CD14-positive monocyte (primary cell): ENCODE measurements around the gene PTPRE. TPM values are rescaled to one million over a fixed set of nuclear protein-coding genes. Genes with fewer than 3 reads are reported as not detected.
A peak's percentile ranks its signal among the peaks of the same experiment; 100 is the strongest.

Source experiments
- DNase-seq, 3 donors: peaks; one replicate each; pipeline ENCODE4 v3.0.0-alpha.2; 2011 to 2022
- H2AFZ ChIP-seq: 2 replicates; pipeline ENCODE4 v1.6.0; 2012; ENCODE audit warnings: mild to moderate bottlenecking, low read depth, low read length, inconsistent platforms; ENCODE audit not compliant: insufficient read depth, poor library complexity, severe bottlenecking
- H3K27ac ChIP-seq, 2 donors: 1 replicate in 1 of 2; 2 replicates in 1 of 2; pipeline ENCODE4 v1.5.1; 2012 to 2013; ENCODE audit warnings: low read length in 2 of 2, control low read depth in 1 of 2, inconsistent platforms in 1 of 2, low read depth in 1 of 2, mild to moderate bottlenecking in 1 of 2
- H3K27me3 ChIP-seq, 2 donors: one replicate each; pipeline versions ENCODE4 v1.6.0 to v1.6.1; 2011 to 2013; ENCODE audit warnings: low read length in 2 of 2; ENCODE audit not compliant: control insufficient read depth in 2 of 2, insufficient read depth in 2 of 2
- H3K36me3 ChIP-seq, 2 donors: replicated peaks in 1 of 2; 1 replicate in 1 of 2; 2 replicates in 1 of 2; pipeline versions ENCODE4 v1.5.1 to v1.6.1; 2012 to 2013; ENCODE audit warnings: low read length in 2 of 2, control low read depth in 1 of 2, inconsistent platforms in 1 of 2, mild to moderate bottlenecking in 1 of 2; ENCODE audit not compliant: insufficient read depth in 2 of 2, control insufficient read depth in 1 of 2
- H3K4me1 ChIP-seq, 2 donors: 1 replicate in 1 of 2; 2 replicates in 1 of 2; pipeline versions ENCODE4 v1.5.1 to v1.6.1; 2012 to 2013; ENCODE audit warnings: low read length in 2 of 2, control low read depth in 1 of 2, inconsistent platforms in 1 of 2, mild to moderate bottlenecking in 1 of 2, moderate library complexity in 1 of 2; ENCODE audit not compliant: insufficient read depth in 2 of 2, control insufficient read depth in 1 of 2
- H3K4me2 ChIP-seq: replicated peaks from 2 replicates; pipeline ENCODE3; 2012; ENCODE audit warnings: low read length, moderate library complexity, mild to moderate bottlenecking; ENCODE audit not compliant: poor library complexity, severe bottlenecking; ENCODE audit errors: extremely low read depth
- H3K4me3 ChIP-seq, 3 experiments: fragments of 200-600 bp in 1 of 3; sonication (generic) in 1 of 3; replicated peaks in 1 of 3; 1 replicate in 2 of 3; 2 replicates in 1 of 3; pipeline ENCODE4 v1.5.1; 2011 to 2013; ENCODE audit warnings: low read length in 3 of 3, mild to moderate bottlenecking in 3 of 3, control low read depth in 2 of 3, low read depth in 2 of 3, inconsistent platforms in 1 of 3, moderate library complexity in 1 of 3
- H3K79me2 ChIP-seq: 2 replicates; pipeline ENCODE4 v1.6.0; 2012; ENCODE audit warnings: mild to moderate bottlenecking, control low read depth, inconsistent platforms, low read length, moderate library complexity; ENCODE audit not compliant: insufficient read depth
- H3K9ac ChIP-seq: 2 replicates; pipeline ENCODE4 v1.6.0; 2017; ENCODE audit warnings: low read length, mild to moderate bottlenecking; ENCODE audit not compliant: insufficient read depth, poor library complexity, severe bottlenecking
- H3K9me3 ChIP-seq, 2 donors: replicated peaks in 1 of 2; 1 replicate in 1 of 2; 2 replicates in 1 of 2; pipeline versions ENCODE4 v1.5.1 to v1.6.1; 2012 to 2013; ENCODE audit warnings: low read length in 2 of 2, control low read depth in 1 of 2; ENCODE audit not compliant: control insufficient read depth in 1 of 2, insufficient read depth in 1 of 2
- H4K20me1 ChIP-seq: 2 replicates; pipeline ENCODE4 v1.6.0; 2012; ENCODE audit warnings: mild to moderate bottlenecking, low read length, control low read depth, moderate library complexity; ENCODE audit not compliant: insufficient read depth
- H3K27ac Mint-ChIP-seq, 7 donors: one replicate each; pipeline ENCODE4 v1.8.0; 2020; ENCODE audit warnings: mild to moderate bottlenecking in 7 of 7, mixed read lengths in 7 of 7, moderate library complexity in 6 of 7, inconsistent platforms in 2 of 7
- H3K27me3 Mint-ChIP-seq, 3 donors: one replicate each; pipeline ENCODE4 v1.8.0; 2021 to 2022; ENCODE audit warnings: low read depth in 3 of 3, mild to moderate bottlenecking in 3 of 3, mixed read lengths in 3 of 3, moderate library complexity in 3 of 3, inconsistent platforms in 1 of 3
- H3K36me3 Mint-ChIP-seq, 2 donors: one replicate each; pipeline ENCODE4 v1.8.0; 2020; ENCODE audit warnings: mixed read lengths in 2 of 2, inconsistent platforms in 1 of 2, mild to moderate bottlenecking in 1 of 2
- H3K4me1 Mint-ChIP-seq: one replicate; pipeline ENCODE4 v1.8.0; 2020; ENCODE audit warnings: mild to moderate bottlenecking, mixed read lengths
- H3K4me3 Mint-ChIP-seq, 2 donors: one replicate each; pipeline ENCODE4 v1.8.0; 2020; ENCODE audit warnings: mild to moderate bottlenecking in 2 of 2, mixed read lengths in 2 of 2, moderate library complexity in 1 of 2
- H3K9me3 Mint-ChIP-seq, 7 donors: one replicate each; pipeline ENCODE4 v1.8.0; 2020 to 2022; ENCODE audit warnings: mixed read lengths in 7 of 7, mild to moderate bottlenecking in 6 of 7, moderate library complexity in 6 of 7, inconsistent platforms in 2 of 7
- WGBS: methylation state at CpG from one replicate; pipeline ENCODE4 v1.1.5; 2013; ENCODE audit warnings: missing lambda C conversion rate; ENCODE audit not compliant: insufficient coverage; 5-methylcytosine and 5-hydroxymethylcytosine counted together
- intact Hi-C, 2 donors: fragments of 100-400 bp; cut with micrococcal nuclease; formaldehyde crosslinking; loops; one replicate each; pipeline versions ENCODE4 v1.15.0 to v1.15.1; 2023
- polyA plus RNA-seq, 3 donors: library from polyadenylated mRNA; depleted of rRNA in 1 of 3; unstranded in 2 of 3; stranded (reverse) in 1 of 3; fragments of 300-500 nt in 2 of 3; fragments of >200 nt in 1 of 3; fragmentation: Illumina TruSeq in 2 of 3; gene quantifications; 1 replicate in 2 of 3; 2 replicates in 1 of 3; pipeline ENCODE4 v1.2.3, GENCODE V29; 2012 to 2021
- TF ChIP-seq, protein P1 (sequence below): fragments of 200-600 bp; IDR thresholded peaks from one replicate; pipeline ENCODE4 v1.8.0; 2022; ENCODE audit warnings: antibody characterized with exemption, mild to moderate bottlenecking

The PTPRE gene
- polyA plus RNA-seq, 3 donors, result 95.2 to 271 (median 125) TPM

DNA sequence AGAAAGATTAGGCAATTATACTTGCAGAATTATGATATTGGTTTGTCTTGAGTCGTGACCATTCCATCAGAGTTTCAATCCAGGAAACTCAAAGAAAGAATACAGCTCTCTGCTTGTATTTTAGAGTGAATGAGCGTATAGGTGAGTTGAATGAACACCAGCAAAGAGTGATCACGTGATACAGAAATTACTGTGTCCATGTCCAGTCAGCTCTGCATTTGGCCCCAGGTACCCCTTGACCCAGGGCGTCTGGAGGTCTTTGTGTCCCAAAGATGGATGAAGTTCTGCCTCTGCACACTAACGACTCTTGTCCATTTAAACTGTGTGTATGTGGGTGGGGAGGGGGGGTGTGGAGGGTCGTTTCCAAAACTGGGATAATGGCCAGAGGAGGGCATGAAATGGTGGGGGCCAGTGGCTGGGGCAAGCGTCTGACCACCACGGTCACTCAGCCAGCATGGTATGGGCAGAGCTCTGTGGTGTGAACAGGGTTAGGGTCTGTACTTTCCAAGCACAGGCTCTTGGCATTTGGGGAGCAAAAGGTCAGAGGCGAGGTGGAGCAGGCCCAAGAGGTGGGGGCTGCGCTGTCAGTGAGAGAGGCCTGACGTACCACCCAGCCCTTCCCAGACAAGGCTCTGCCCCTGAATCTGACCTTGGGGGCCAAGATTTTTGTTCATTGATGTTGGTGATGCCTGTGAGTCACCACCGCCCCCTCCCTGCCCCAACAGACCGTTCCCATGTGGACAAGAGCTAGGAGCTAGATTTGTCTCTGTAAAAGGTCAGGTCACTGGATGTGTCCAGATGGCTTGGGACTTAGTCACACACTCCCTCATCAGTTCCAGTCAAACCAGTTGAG lies 1.4 kb downstream of the PTPRE start:
- H3K27ac ChIP-seq, result peak overlapping the region in 1 of 2 donors; percentile 69
- peaks cover 35 to 41% of the 10 kb centered on the region in 2 donors for H3K4me1 ChIP-seq
- peak overlapping the region in 4 of 7 donors; percentile 5 to 70 (median 41) for H3K27ac Mint-ChIP-seq
- peak overlapping the region; percentile 63 to 88 (median 79) for H3K4me3 ChIP-seq
- H2AFZ ChIP-seq, result peak overlapping the region; percentile 91
- DNase-seq, result peak in 2 of 3 donors; percentile 17 to 33
- no peaks in the 10 kb centered on the region for H3K9me3 Mint-ChIP-seq
- H3K36me3 ChIP-seq, result peaks cover 0 to 16% of the 10 kb centered on the region in 2 donors
- H4K20me1 ChIP-seq, result peaks cover 53% of the 10 kb centered on the region
- peak overlapping the region; percentile 81 to 90 for H3K4me3 Mint-ChIP-seq
- WGBS, result 84% methylated on average over 11 of the region's 13 CpGs
- no peaks in the 10 kb centered on the region for H3K27me3 ChIP-seq
- H3K9me3 ChIP-seq, result no peaks in the 10 kb centered on the region
- intact Hi-C loops, result loop anchor here in 1 of 2 donors (5.0 to 10.0 kb wide), 3 partner anchors 84 to 246 kb away; no protein-coding TSS in a partner anchor
- H3K9ac ChIP-seq, result peak overlapping the region; percentile 83
- H3K27me3 Mint-ChIP-seq, result peaks cover 0 to 5% (median 4%) of the 10 kb centered on the region in 3 donors
- H3K4me1 Mint-ChIP-seq, result peaks cover 59% of the 10 kb centered on the region
- H3K79me2 ChIP-seq, result peaks cover 61% of the 10 kb centered on the region
- H3K36me3 Mint-ChIP-seq, result peaks cover 20 to 34% of the 10 kb centered on the region in 2 donors
- TF ChIP-seq, protein P1, sequence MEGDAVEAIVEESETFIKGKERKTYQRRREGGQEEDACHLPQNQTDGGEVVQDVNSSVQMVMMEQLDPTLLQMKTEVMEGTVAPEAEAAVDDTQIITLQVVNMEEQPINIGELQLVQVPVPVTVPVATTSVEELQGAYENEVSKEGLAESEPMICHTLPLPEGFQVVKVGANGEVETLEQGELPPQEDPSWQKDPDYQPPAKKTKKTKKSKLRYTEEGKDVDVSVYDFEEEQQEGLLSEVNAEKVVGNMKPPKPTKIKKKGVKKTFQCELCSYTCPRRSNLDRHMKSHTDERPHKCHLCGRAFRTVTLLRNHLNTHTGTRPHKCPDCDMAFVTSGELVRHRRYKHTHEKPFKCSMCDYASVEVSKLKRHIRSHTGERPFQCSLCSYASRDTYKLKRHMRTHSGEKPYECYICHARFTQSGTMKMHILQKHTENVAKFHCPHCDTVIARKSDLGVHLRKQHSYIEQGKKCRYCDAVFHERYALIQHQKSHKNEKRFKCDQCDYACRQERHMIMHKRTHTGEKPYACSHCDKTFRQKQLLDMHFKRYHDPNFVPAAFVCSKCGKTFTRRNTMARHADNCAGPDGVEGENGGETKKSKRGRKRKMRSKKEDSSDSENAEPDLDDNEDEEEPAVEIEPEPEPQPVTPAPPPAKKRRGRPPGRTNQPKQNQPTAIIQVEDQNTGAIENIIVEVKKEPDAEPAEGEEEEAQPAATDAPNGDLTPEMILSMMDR, result no peak
- H3K4me2 ChIP-seq, result peak overlapping the region; percentile 97

DNA sequence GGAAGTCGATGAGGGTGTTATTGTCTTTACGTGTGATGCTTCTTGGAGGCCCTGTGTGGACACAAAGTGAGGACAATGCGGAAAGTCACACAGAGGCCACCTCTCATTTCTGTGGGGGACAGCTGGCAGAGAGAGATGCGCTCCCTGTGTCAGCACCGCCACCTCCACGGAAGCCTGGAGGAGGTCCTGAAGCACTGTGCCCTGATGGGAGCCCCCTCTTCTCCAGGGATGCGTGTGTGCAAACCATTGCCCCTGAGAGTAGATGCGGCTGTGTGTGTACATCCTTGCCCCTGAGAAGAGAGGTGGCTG lies 2.0 kb downstream of the PTPRE start:
- Histone ChIP-seq H3K27me3 (no peaks in the 10 kb centered on the region), H3K4me1 (peaks cover 35 to 41% of the 10 kb centered on the region in 2 donors), H4K20me1 (peaks cover 59% of the 10 kb centered on the region), H3K79me2 (peaks cover 67% of the 10 kb centered on the region), H3K4me2 (peak overlapping the region; percentile 97), H3K4me3 (peak overlapping the region in 1 of 3 experiments; percentile 88), H3K27ac (no peak overlapping the region), H3K9ac (no peak overlapping the region), H2AFZ (no peak overlapping the region), H3K36me3 (peaks cover 0 to 21% of the 10 kb centered on the region in 2 donors), H3K9me3 (no peaks in the 10 kb centered on the region)
- TF ChIP-seq, protein P1, result no peak
- Mint-ChIP-seq H3K27ac (no peak overlapping the region), H3K9me3 (no peaks in the 10 kb centered on the region), H3K4me1 (peaks cover 59% of the 10 kb centered on the region), H3K4me3 (peak overlapping the region; percentile 81 to 90), H3K27me3 (peaks cover under 1 to 5% (median 4%) of the 10 kb centered on the region in 3 donors), H3K36me3 (peaks cover 26 to 37% of the 10 kb centered on the region in 2 donors)
- DNase-seq, result no peak
- intact Hi-C loops, result loop anchor here in 1 of 2 donors (5.0 to 10.0 kb wide), 3 partner anchors 83 to 246 kb away; no protein-coding TSS in a partner anchor
- 91% methylated on average over 3 of the region's 8 CpGs for WGBS
